GM18907 (cell line): Measurements from ENCODE around the gene HTR5A.

Experiments used
- ATAC-seq: cut with Tn5 transposase; IDR thresholded peaks from one replicate; pipeline ENCODE4 v1.9.1; 2021; ENCODE audit warnings: mild to moderate bottlenecking, moderate library complexity; ENCODE audit not compliant: unreplicated experiment

The HTR5A gene

GRCh38 chr7:155084969-155085368, 14.8 kb downstream of the HTR5A start:
- ATAC-seq = no peak

GRCh38 chr7:155090684-155091083, 20.6 kb downstream of the HTR5A start:
- no peak for ATAC-seq

- ATAC-seq = no peak
These were observed 23.5 kb downstream of the HTR5A start for GRCh38 chr7:155093596-155093995.

GRCh38 chr7:155094636-155095135, 24.6 kb downstream of the HTR5A start:
- ATAC-seq = no peak

- no peak for ATAC-seq
These were observed 27.2 kb downstream of the HTR5A start for GRCh38 chr7:155097338-155097737.

- no peak for ATAC-seq
These were observed 33.7 kb downstream of the HTR5A start for GRCh38 chr7:155103839-155104238.

GRCh38 chr7:155104913-155105312, 34.8 kb downstream of the HTR5A start:
- ATAC-seq = no peak

GRCh38 chr7:155106356-155106755, 36.2 kb downstream of the HTR5A start:
- ATAC-seq = no peak

- ATAC-seq = no peak
These were observed 37.0 kb downstream of the HTR5A start for GRCh38 chr7:155107126-155107525.

GRCh38 chr7:155108144-155108901, 38.2 kb downstream of the HTR5A start:
- ATAC-seq = no peak

GRCh38 chr7:155109121-155109520, 39.0 kb downstream of the HTR5A start:
- ATAC-seq = no peak

GRCh38 chr7:155115288-155115687, 45.2 kb downstream of the HTR5A start:
- no peak for ATAC-seq

GRCh38 chr7:155119801-155120382, 49.8 kb downstream of the HTR5A start:
- ATAC-seq = no peak

GRCh38 chr7:155120460-155120859, 50.3 kb downstream of the HTR5A start:
- ATAC-seq = no peak

GRCh38 chr7:155122831-155123230, 52.7 kb downstream of the HTR5A start:
- ATAC-seq = no peak

- no peak for ATAC-seq
These were observed 53.3 kb downstream of the HTR5A start for GRCh38 chr7:155123413-155123812.

- no peak for ATAC-seq
These were observed 54.6 kb downstream of the HTR5A start for GRCh38 chr7:155124706-155125105.

- ATAC-seq = no peak
These were observed 59.1 kb downstream of the HTR5A start for GRCh38 chr7:155129186-155129585.

- ATAC-seq = no peak
These were observed 59.7 kb downstream of the HTR5A start for GRCh38 chr7:155129789-155130188.

- no peak for ATAC-seq
These were observed 60.4 kb downstream of the HTR5A start for GRCh38 chr7:155130493-155130892.

GRCh38 chr7:155131090-155131489, 61.0 kb downstream of the HTR5A start:
- no peak for ATAC-seq

- no peak for ATAC-seq
These were observed 62.3 kb downstream of the HTR5A start for GRCh38 chr7:155132431-155132830.
